Measurements from ENCODE around the gene ELAVL2.

DNA sequence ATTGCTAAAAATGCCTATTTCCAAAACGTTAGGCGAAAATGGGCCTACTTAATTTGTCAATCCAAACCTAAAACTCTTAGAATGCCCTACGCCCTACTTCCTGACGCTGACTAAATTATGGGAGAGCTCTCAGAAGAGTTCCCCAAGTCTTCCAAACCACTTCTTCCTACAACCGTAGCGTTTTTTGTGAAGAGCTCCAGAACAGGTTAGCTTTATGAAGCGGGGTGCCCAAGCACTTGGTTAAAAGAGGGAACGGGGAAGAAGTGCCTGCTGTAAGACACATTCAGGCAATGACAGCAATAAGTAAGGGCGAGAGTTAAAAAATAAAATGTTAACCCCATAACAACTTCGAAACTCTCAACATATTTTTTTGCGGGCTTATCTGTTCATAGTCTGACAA lies 2.8 kb downstream of the ELAVL2 start:
- TF ChIP-seq, protein P1, sequence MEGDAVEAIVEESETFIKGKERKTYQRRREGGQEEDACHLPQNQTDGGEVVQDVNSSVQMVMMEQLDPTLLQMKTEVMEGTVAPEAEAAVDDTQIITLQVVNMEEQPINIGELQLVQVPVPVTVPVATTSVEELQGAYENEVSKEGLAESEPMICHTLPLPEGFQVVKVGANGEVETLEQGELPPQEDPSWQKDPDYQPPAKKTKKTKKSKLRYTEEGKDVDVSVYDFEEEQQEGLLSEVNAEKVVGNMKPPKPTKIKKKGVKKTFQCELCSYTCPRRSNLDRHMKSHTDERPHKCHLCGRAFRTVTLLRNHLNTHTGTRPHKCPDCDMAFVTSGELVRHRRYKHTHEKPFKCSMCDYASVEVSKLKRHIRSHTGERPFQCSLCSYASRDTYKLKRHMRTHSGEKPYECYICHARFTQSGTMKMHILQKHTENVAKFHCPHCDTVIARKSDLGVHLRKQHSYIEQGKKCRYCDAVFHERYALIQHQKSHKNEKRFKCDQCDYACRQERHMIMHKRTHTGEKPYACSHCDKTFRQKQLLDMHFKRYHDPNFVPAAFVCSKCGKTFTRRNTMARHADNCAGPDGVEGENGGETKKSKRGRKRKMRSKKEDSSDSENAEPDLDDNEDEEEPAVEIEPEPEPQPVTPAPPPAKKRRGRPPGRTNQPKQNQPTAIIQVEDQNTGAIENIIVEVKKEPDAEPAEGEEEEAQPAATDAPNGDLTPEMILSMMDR (IDR thresholded peaks at IDR 0.05) = no peak
- TF ChIP-seq POLR2A (IDR thresholded peaks at IDR 0.05) = no peak

All from Peyer's patch (tissue), 4 donors.